ENCODE data around the gene MYH14.

MYH14 gene

DNA sequence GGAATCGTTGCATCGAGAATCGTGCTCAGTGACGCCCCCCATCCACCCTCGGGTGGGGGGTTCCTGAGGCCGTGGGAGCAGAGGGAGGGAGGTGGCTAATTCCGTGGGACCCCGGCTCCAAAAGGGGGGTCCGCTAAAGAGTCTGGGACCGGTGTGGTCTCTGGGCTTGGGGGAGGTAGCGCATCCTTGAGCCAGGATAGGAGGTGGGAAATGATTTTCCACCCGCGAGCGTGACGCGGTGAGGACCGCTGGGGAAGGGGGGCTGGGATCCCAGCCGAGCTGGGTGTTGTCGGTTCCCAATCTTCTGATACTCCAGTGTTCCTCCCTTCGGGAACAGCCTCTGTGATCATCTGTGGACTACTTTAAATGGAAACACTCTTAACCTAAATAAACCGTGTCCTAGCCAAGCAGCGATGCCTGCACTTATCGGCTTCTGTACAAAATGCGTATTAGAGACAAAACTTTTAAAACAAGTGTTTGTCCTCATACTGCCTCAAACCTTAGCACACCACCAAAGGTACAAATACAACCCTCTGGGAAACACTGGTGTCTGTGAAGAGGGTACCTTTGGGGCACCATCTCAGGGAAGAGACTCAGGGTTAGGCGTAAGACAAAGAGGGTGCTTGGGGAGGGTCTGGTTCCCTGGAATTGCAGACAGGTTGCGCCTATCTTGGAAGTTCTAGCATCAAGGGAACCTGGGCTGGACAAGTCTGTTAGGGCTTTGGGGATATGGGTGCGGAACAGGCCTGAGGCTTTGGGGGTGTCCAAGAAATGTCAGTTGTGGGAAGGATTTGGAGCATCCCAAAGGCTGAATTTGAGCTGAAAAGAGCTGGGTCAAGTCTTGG is 109.8 kb downstream of the MYH14 start:
- Histone ChIP-seq H3K9me2 (replicated peaks; ENCODE audit: insufficient read depth, low read length) (no peaks in the 10 kb centered on the region), H3K27ac (ENCODE audit: low read depth, low read length) (no peak overlapping the region), H3K36me3 (ENCODE audit: low read length) (no peaks in the 10 kb centered on the region), H3F3A (ENCODE audit: insufficient read depth) (no peaks in the 10 kb centered on the region), H3K9me3 (ENCODE audit: insufficient read depth, low read length) (no peaks in the 10 kb centered on the region), H3K4me3 (ENCODE audit: insufficient read depth, low read length, poor library complexity, severe bottlenecking) (no peak overlapping the region), H3K79me2 (ENCODE audit: insufficient read depth, low read length) (no peaks in the 10 kb centered on the region), H4K20me1 (ENCODE audit: low read depth, low read length) (no peaks in the 10 kb centered on the region), H3K9ac (ENCODE audit: low read length) (no peak overlapping the region), H3K27me3 (ENCODE audit: low read length) (no peaks in the 10 kb centered on the region), H3K4me2 (ENCODE audit: low read depth, low read length, poor library complexity, severe bottlenecking) (no peak overlapping the region), H2AFZ (ENCODE audit: low read depth, low read length, severe bottlenecking) (no peak overlapping the region)
- TF ChIP-seq, protein P1, sequence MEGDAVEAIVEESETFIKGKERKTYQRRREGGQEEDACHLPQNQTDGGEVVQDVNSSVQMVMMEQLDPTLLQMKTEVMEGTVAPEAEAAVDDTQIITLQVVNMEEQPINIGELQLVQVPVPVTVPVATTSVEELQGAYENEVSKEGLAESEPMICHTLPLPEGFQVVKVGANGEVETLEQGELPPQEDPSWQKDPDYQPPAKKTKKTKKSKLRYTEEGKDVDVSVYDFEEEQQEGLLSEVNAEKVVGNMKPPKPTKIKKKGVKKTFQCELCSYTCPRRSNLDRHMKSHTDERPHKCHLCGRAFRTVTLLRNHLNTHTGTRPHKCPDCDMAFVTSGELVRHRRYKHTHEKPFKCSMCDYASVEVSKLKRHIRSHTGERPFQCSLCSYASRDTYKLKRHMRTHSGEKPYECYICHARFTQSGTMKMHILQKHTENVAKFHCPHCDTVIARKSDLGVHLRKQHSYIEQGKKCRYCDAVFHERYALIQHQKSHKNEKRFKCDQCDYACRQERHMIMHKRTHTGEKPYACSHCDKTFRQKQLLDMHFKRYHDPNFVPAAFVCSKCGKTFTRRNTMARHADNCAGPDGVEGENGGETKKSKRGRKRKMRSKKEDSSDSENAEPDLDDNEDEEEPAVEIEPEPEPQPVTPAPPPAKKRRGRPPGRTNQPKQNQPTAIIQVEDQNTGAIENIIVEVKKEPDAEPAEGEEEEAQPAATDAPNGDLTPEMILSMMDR (IDR thresholded peaks at IDR 0.05; ENCODE audit: insufficient read depth, low read length, poor library complexity, severe bottlenecking), result no peak
- TF ChIP-seq EZH2phosphoT487 (conservative IDR thresholded peaks at IDR 0.05; ENCODE audit: low read length), result no peak

- H2AFZ ChIP-seq (ENCODE audit: low read depth, low read length, severe bottlenecking), result no peak overlapping the region
- H3K9ac ChIP-seq (ENCODE audit: low read length), result no peak overlapping the region
- H3K4me2 ChIP-seq (ENCODE audit: low read depth, low read length, poor library complexity, severe bottlenecking), result no peak overlapping the region
- H3K79me2 ChIP-seq (ENCODE audit: insufficient read depth, low read length), result no peaks in the 10 kb centered on the region
- no peaks in the 10 kb centered on the region for H4K20me1 ChIP-seq (ENCODE audit: low read depth, low read length)
- no peak overlapping the region for H3K27ac ChIP-seq (ENCODE audit: low read depth, low read length)
- H3K4me3 ChIP-seq (ENCODE audit: insufficient read depth, low read length, poor library complexity, severe bottlenecking), result no peak overlapping the region
- TF ChIP-seq EZH2phosphoT487 (conservative IDR thresholded peaks at IDR 0.05; ENCODE audit: low read length), result no peak
- TF ChIP-seq, protein P1 (IDR thresholded peaks at IDR 0.05; ENCODE audit: insufficient read depth, low read length, poor library complexity, severe bottlenecking), result no peak
- H3K9me2 ChIP-seq (replicated peaks; ENCODE audit: insufficient read depth, low read length), result no peaks in the 10 kb centered on the region
- H3K9me3 ChIP-seq (ENCODE audit: insufficient read depth, low read length), result no peaks in the 10 kb centered on the region
- H3K27me3 ChIP-seq (ENCODE audit: low read length), result no peaks in the 10 kb centered on the region
- H3K36me3 ChIP-seq (ENCODE audit: low read length), result no peaks in the 10 kb centered on the region
- no peaks in the 10 kb centered on the region for H3F3A ChIP-seq (ENCODE audit: insufficient read depth)
Observed at GRCh38 chr19:50313812-50314536, 110.6 kb downstream of the MYH14 start.

DNA sequence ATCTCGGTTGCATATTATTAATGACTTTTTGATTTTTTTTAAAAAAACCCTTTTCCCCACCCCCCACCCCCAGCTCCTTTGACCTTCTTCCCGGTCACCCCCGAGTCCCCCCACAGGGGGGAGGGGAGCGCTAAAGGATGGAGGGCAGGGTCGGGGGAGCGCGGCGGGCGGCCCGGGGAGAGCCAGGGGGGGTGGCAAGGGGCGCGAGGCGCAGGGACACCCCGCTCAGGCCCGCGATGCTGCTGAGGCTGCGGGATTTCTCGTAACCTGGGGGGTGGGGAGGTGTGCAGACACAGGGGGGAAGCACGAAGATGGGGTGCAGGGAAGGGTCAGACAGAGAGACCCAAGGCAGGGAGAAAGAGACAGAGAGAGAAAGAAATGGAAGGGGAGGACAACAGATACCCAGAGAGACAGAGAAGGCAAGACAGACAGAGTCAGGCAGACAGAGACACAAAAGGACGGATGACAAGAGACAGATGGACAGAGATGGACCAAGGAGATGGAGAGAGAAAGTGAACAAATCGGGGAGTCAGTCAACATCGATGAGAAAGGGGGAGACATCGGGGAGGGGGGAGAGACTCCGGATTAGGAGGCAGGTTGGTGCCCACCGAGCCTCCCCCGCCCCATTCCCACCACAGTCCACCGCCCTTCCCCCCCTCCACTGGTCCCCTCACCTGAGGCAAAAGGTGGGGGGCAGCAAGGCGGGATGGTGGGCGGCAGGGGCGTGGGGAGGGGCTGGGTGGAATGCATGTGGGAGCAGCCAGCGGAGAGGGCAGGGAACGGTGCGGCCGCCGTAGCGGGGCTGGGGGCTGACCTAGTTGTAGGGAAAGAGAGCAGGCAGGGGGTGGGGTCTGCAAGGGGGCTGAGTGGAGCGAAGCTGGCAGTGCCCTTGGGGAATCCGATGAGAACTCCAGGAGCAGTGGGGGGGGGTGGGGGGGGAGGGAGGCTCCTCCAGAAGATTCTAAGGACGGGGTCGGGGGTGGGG is 111.6 kb downstream of the MYH14 start:
- Histone ChIP-seq H3K4me2 (ENCODE audit: low read depth, low read length, poor library complexity, severe bottlenecking) (no peak overlapping the region), H3F3A (ENCODE audit: insufficient read depth) (no peaks in the 10 kb centered on the region), H3K27ac (ENCODE audit: low read depth, low read length) (no peak overlapping the region), H3K4me3 (ENCODE audit: insufficient read depth, low read length, poor library complexity, severe bottlenecking) (no peak overlapping the region), H3K27me3 (ENCODE audit: low read length) (no peaks in the 10 kb centered on the region), H4K20me1 (ENCODE audit: low read depth, low read length) (no peaks in the 10 kb centered on the region), H2AFZ (ENCODE audit: low read depth, low read length, severe bottlenecking) (no peak overlapping the region), H3K9me3 (ENCODE audit: insufficient read depth, low read length) (no peaks in the 10 kb centered on the region), H3K79me2 (ENCODE audit: insufficient read depth, low read length) (no peaks in the 10 kb centered on the region), H3K36me3 (ENCODE audit: low read length) (no peaks in the 10 kb centered on the region), H3K9me2 (replicated peaks; ENCODE audit: insufficient read depth, low read length) (no peaks in the 10 kb centered on the region), H3K9ac (ENCODE audit: low read length) (no peak overlapping the region)
- TF ChIP-seq, protein P1 (IDR thresholded peaks at IDR 0.05; ENCODE audit: insufficient read depth, low read length, poor library complexity, severe bottlenecking), result no peak
